Measurements from ENCODE around the gene BAHD1.

Gene BAHD1

GRCh38 chr15:40424483-40425115 lies 16.2 kb upstream of the BAHD1 start:
- no peak for DNase-seq

GRCh38 chr15:40425681-40426080 lies 15.1 kb upstream of the BAHD1 start:
- no peak for DNase-seq

GRCh38 chr15:40427188-40427587 lies 13.6 kb upstream of the BAHD1 start:
- no peak for DNase-seq

- no peak for DNase-seq
Measured at GRCh38 chr15:40428185-40428584, 12.6 kb upstream of the BAHD1 start.

GRCh38 chr15:40429068-40429710 lies 11.6 kb upstream of the BAHD1 start:
- no peak for DNase-seq

GRCh38 chr15:40430271-40430805 lies 10.4 kb upstream of the BAHD1 start:
- peak; percentile 63 for DNase-seq

GRCh38 chr15:40435023-40435709 lies 5.6 kb upstream of the BAHD1 start:
- DNase-seq = no peak

- no peak for DNase-seq
Measured at GRCh38 chr15:40435710-40436089, 5.1 kb upstream of the BAHD1 start.

- DNase-seq = no peak
Measured at GRCh38 chr15:40436116-40436891, 4.4 kb upstream of the BAHD1 start.

GRCh38 chr15:40436892-40437751 lies 3.6 kb upstream of the BAHD1 start:
- no peak for DNase-seq

GRCh38 chr15:40437752-40438687 lies 2.7 kb upstream of the BAHD1 start:
- DNase-seq = no peak

GRCh38 chr15:40438712-40439111 lies 2.0 kb upstream of the BAHD1 start:
- no peak for DNase-seq

- no peak for DNase-seq
Measured at GRCh38 chr15:40439461-40439959, 1.2 kb upstream of the BAHD1 start.

- peak; percentile 38 for DNase-seq
Measured at GRCh38 chr15:40439960-40440742, 602 bp upstream of the BAHD1 start.

GRCh38 chr15:40441565-40442531 lies 1.1 kb downstream of the BAHD1 start:
- no peak for DNase-seq

GRCh38 chr15:40443255-40443654 lies 2.5 kb downstream of the BAHD1 start:
- no peak for DNase-seq

GRCh38 chr15:40443846-40444245 lies 3.1 kb downstream of the BAHD1 start:
- DNase-seq = no peak

GRCh38 chr15:40444736-40445135 lies 4.0 kb downstream of the BAHD1 start:
- DNase-seq = no peak

- peak; percentile 47 for DNase-seq
Measured at GRCh38 chr15:40445421-40445922, 4.7 kb downstream of the BAHD1 start.
